AG09319 (cell line): ENCODE results near the gene LYSMD2.

Experiments
- DNase-seq: peaks from one replicate; pipeline ENCODE4 v3.0.0-alpha.2; 2010; ENCODE audit warnings: low read depth; ENCODE audit errors: extremely low read depth
- TF ChIP-seq, protein P1 (sequence below): IDR thresholded peaks from 2 replicates; pipeline ENCODE4 v1.5.1; 2011; ENCODE audit warnings: low read depth, mild to moderate bottlenecking, inconsistent platforms, low read length, moderate library complexity

LYSMD2 gene

DNA sequence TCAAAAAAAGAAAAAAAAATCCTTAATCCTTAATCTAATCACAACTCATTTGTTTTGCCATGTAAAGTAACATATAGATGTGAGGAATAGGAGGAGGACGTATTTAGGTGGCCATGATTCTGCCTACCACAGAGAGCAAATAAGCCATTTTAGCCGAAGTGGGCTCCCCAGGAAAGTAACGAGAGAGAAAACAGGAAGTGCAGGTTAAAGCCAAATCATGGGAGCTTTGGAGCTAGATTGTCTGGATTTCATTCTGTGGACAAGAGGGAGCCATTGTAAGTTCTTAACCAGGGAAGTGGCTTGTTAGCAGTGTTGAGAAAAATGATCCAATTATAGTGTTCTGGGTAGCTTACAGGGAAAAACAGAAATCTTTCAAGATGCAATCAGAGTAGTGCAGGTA, 23.4 kb upstream of the LYSMD2 start:
- TF ChIP-seq, protein P1, sequence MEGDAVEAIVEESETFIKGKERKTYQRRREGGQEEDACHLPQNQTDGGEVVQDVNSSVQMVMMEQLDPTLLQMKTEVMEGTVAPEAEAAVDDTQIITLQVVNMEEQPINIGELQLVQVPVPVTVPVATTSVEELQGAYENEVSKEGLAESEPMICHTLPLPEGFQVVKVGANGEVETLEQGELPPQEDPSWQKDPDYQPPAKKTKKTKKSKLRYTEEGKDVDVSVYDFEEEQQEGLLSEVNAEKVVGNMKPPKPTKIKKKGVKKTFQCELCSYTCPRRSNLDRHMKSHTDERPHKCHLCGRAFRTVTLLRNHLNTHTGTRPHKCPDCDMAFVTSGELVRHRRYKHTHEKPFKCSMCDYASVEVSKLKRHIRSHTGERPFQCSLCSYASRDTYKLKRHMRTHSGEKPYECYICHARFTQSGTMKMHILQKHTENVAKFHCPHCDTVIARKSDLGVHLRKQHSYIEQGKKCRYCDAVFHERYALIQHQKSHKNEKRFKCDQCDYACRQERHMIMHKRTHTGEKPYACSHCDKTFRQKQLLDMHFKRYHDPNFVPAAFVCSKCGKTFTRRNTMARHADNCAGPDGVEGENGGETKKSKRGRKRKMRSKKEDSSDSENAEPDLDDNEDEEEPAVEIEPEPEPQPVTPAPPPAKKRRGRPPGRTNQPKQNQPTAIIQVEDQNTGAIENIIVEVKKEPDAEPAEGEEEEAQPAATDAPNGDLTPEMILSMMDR: no peak
- DNase-seq: no peak

DNA sequence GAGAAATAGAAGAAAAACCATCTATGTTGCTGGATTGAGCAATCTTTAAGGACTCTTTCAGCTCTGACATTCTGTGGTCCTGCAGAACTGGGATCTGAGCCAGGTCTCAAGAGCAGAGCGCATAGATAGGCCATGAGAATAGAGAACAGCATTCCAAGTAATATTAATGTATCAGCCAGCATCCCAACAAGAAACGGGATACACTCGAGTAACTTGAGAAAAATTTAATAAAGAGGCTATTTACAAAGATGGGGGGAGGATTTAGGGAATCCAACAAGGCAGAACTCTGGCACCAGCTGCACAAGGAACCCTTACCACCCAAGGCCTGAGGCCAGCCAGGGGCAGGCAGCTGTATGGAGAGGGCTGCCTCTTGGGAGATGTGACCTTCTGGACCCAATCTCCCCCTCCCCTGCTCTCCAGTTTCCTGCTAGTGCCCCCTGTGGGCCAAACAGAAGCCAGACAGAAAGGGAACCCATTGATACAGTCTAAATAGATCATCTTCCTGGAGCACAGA, 22.2 kb upstream of the LYSMD2 start:
- TF ChIP-seq, protein P1: peak; percentile 36
- DNase-seq: peak; percentile 93

- TF ChIP-seq, protein P1: no peak
- DNase-seq: peak; percentile 36
Measured at GRCh38 chr15:51758645-51759044, 21.2 kb upstream of the LYSMD2 start.

GRCh38 chr15:51757450-51757849, 20.0 kb upstream of the LYSMD2 start:
- no peak for DNase-seq
- TF ChIP-seq, protein P1: no peak

DNA sequence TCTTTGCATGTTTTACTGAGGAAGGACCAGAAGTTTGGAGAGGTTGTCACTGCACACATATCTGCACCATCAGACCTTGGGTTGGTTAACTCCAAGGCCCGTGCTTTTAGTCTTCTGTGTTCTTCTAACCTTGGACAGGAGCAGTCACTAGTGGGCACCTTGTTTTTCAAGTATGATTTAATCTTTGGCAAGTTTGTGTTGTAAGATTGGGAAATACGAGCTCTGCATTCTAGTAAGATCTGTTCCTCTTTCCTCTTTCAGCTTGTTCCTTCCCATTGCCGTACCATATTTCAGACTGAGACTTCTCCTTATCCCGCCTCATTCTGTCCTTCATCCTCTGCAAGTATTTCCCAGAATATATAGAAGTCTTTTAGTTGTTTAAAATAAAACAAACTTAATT, 19.0 kb upstream of the LYSMD2 start:
- TF ChIP-seq, protein P1: no peak
- no peak for DNase-seq

DNA sequence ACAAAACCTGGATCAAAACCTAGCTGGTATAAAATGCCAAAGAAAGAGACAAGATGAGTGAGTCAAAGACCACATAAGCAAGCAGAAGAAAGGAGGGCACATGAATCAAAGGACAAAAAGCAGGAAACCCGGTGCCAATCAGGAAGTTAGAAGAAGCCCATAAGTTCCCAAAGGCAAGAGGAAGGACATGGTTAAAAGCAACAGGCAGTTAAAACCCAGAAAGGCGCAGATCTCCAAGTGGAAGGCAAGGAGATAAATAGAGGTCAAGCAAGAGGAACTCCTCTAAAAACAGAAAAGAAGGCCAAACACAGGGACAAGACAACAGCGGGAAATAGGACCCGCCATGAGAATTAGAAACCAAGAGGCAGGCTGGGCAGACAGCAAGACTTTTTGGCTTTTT, 18.3 kb upstream of the LYSMD2 start:
- no peak for DNase-seq
- TF ChIP-seq, protein P1: no peak

DNA sequence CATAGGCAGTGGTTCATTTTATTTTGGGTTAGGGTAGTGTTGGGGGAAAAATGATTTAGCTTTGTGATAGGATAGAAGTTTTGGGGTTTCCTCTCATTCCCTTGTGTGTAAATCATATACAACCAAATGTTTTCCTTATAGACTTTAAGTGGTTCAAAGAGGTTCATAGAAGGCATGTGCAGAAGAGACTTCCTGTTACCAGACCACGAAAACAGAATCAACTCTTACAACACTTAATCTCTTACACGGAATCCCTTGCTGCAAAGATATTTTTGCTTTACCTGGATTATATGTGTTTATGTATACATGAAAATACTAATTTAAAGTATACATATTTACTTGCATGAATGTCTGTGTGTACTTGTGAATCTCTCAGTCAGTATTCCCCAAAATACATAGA, 16.8 kb upstream of the LYSMD2 start:
- DNase-seq: no peak
- TF ChIP-seq, protein P1: no peak
